ENCODE measurements around the gene LDLRAD4.

The LDLRAD4 gene

GRCh38 chr18:13390196-13390595 lies 171.6 kb downstream of the LDLRAD4 start:
- no peak for TF ChIP-seq CTCF (IDR thresholded peaks at IDR 0.05; ENCODE audit: low read depth, low read length)
- no peak overlapping the region for H3K4me3 ChIP-seq (replicated peaks in 1 of 2; ENCODE audit: low read depth in 2 of 2, low read length in 2 of 2)
- DNase-seq (ENCODE audit: low read depth in 2 of 2) = no peak

DNA sequence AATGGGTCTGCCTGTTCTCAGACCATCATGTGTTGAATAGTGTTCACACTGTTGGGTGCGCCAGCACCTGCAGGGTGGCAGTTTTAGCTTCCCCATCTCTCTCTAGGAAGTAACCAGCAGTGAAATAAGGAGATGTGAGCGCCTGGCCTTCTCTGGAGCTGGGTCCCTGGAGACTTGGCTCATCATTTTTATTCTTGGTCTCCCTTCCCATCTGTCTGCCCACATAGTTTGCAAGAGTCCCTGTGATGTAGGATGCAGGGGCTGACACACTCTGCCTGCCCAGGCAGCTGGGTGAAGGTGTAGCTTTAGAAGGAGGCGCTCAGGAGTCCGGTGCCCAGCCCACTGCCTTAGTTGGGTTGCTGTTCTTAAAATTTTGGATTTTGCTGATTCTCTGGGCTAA lies 172.2 kb downstream of the LDLRAD4 start:
- no peak overlapping the region for H3K4me3 ChIP-seq (replicated peaks in 1 of 2; ENCODE audit: low read depth in 2 of 2, low read length in 2 of 2)
- no peak for TF ChIP-seq CTCF (IDR thresholded peaks at IDR 0.05; ENCODE audit: low read depth, low read length)
- no peak for DNase-seq (ENCODE audit: low read depth in 2 of 2)

- no peak for DNase-seq (ENCODE audit: low read depth in 2 of 2)
- TF ChIP-seq CTCF (IDR thresholded peaks at IDR 0.05; ENCODE audit: low read depth, low read length) = no peak
- no peak overlapping the region for H3K4me3 ChIP-seq (replicated peaks in 1 of 2; ENCODE audit: low read depth in 2 of 2, low read length in 2 of 2)
These were observed 173.6 kb downstream of the LDLRAD4 start for GRCh38 chr18:13392029-13392750.

DNA sequence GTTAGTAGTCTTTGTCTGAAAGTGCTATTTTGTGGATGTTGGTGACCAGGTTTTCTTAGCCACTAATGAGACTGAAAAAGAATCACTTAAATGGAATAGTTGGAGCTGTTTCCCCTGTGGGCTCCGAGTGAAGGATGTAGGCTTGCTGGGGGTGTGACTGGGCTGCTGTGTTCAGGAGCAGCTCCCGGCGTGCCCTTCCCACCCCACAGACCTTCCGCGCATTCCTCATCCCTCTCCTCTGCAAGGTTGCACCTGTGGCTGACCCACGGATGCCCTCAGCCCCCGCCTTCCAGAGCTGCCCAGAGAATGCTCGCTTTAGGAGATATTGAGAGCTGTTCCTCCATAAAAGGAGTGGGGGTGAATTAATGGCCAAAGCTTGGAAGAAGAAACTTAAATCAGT lies 174.3 kb downstream of the LDLRAD4 start:
- no peak for DNase-seq (ENCODE audit: low read depth in 2 of 2)
- TF ChIP-seq CTCF (IDR thresholded peaks at IDR 0.05; ENCODE audit: low read depth, low read length) = no peak
- H3K4me3 ChIP-seq (replicated peaks in 1 of 2; ENCODE audit: low read depth in 2 of 2, low read length in 2 of 2) = no peak overlapping the region

GRCh38 chr18:13393338-13393737 lies 174.8 kb downstream of the LDLRAD4 start:
- H3K4me3 ChIP-seq (replicated peaks in 1 of 2; ENCODE audit: low read depth in 2 of 2, low read length in 2 of 2) = no peak overlapping the region
- no peak for DNase-seq (ENCODE audit: low read depth in 2 of 2)
- TF ChIP-seq CTCF (IDR thresholded peaks at IDR 0.05; ENCODE audit: low read depth, low read length) = no peak

GRCh38 chr18:13394801-13395200 lies 176.2 kb downstream of the LDLRAD4 start:
- no peak for DNase-seq (ENCODE audit: low read depth in 2 of 2)
- no peak for TF ChIP-seq CTCF (IDR thresholded peaks at IDR 0.05; ENCODE audit: low read depth, low read length)

DNA sequence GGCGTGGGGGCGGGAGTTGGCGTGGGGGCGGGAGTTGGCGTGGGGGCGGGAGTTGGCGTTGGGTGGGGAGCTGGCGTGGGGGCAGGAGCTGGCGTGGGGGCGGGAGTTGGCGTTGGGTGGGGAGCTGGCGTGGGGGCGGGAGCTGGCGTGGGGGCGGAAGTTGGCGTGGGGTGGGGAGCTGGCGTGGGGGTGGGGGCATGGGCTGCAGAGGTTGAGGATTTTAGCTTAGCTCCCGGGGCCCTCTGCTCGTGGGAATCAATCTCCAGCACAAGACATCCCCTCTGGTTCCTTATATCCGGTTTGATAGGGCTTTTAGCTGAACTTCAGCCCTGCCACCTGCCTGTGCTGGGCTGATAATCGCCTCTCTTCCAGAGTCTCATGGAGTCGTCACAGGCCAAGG lies 177.0 kb downstream of the LDLRAD4 start:
- TF ChIP-seq CTCF (IDR thresholded peaks at IDR 0.05; ENCODE audit: low read depth, low read length) = no peak
- no peak for DNase-seq (ENCODE audit: low read depth in 2 of 2)
- H3K4me3 ChIP-seq (replicated peaks in 1 of 2; ENCODE audit: low read depth in 2 of 2, low read length in 2 of 2) = no peak overlapping the region

More at GRCh38 chr18:13394801-13395200, 176.2 kb downstream of the LDLRAD4 start:
- no peak overlapping the region for H3K4me3 ChIP-seq (replicated peaks in 1 of 2; ENCODE audit: low read depth in 2 of 2, low read length in 2 of 2)
